Central memory CD8-positive, alpha-beta T cell (primary cell): Measurements from ENCODE around the gene ZDHHC7.

Experiments
- ATAC-seq: fragments of 150-1000 bp; cut with Tn5 transposase; replicated peaks from 2 replicates; pipeline ENCODE4 v1.10.0; 2022; ENCODE audit warnings: mild to moderate bottlenecking, moderate FRiP score, moderate number of reproducible peaks; ENCODE audit not compliant: poor library complexity, severe bottlenecking; ENCODE audit errors: extremely low read depth
- DNase-seq, 2 donors: peaks; one replicate each; pipeline ENCODE4 v3.0.0; 2021; ENCODE audit warnings: low spot score in 2 of 2
- H3K27ac Mint-ChIP-seq: one replicate; pipeline ENCODE4 v1.8.0; 2022; ENCODE audit warnings: low read depth, mild to moderate bottlenecking, moderate library complexity, mixed read lengths
- H3K27me3 Mint-ChIP-seq: one replicate; pipeline ENCODE4 v1.8.0; 2022; ENCODE audit warnings: mixed read lengths
- H3K36me3 Mint-ChIP-seq: one replicate; pipeline ENCODE4 v1.8.0; 2022; ENCODE audit warnings: mild to moderate bottlenecking, moderate library complexity, mixed read lengths; ENCODE audit not compliant: insufficient read depth
- H3K4me1 Mint-ChIP-seq: one replicate; pipeline ENCODE4 v1.8.0; 2022; ENCODE audit warnings: mixed read lengths
- H3K4me3 Mint-ChIP-seq: one replicate; pipeline ENCODE4 v1.8.0; 2022; ENCODE audit warnings: mild to moderate bottlenecking, moderate library complexity, mixed read lengths
- H3K9me3 Mint-ChIP-seq: one replicate; pipeline ENCODE4 v1.8.0; 2022; ENCODE audit warnings: mixed read lengths

ZDHHC7 gene

DNA sequence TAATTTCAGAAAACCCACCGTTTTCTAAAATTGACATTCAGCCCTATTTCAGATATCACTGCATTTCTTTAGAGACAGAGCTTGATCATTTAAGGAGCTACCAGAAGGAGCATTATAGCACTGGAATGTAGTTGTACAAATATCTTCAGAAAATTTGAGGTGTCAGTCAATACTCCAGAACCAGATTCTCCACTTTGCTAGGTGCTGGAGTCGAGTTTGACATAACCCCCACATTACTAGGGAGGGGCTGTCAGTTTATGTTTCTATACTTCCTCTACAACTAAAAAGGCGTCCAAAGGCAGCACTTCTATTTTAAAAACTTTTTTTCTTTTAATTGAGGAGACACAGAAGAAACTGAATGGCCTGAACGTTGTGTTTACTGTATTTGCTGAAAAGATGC, 15.4 kb upstream of the ZDHHC7 start:
- Mint-ChIP-seq H3K27me3 (no peaks in the 10 kb centered on the region), H3K9me3 (no peaks in the 10 kb centered on the region), H3K4me3 (peak overlapping the region; percentile 85), H3K27ac (peak overlapping the region; percentile 94), H3K4me1 (peaks cover 22% of the 10 kb centered on the region), H3K36me3 (peaks cover 11% of the 10 kb centered on the region)
- ATAC-seq (no peak), DNase-seq (no peak)

DNA sequence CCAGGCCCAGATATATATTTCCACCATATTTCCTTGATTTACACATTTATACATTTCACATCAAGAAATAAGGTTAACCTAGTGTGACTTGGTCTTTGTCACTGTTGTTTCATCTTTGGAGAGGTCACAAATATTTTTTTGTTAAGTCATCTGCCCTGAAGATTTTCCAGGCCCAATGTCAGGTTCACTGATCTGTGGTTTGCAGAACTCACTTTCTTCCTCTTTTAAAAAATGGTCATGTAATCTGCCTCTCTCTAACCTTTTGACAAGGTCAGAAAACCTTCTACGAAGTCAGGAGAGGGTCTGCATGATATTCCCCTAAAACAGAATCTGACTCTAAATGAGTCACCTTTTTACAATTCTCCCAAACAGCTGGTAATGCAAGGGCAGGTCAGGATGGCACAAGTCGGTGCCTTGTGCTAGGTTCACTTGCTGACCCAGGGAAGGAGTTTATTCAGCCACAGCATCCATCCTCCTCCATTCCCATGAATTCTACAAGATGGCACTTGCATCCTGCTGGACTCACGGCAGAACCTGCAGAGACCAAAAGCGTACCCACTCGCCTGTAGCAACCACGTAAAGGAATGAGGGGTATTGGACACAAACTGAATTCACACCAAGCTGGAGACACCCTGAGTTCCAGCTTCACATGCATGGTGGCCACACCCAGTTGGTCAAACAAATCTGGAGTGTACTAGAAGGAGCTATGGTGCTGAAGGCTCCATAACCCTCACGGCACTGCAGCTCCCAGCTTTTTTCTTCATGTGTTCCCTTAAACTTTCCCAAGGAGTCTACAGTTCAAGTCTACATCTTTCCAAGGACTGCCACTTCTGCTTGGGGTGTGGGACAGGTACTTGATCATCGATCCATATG, 14.7 kb upstream of the ZDHHC7 start:
- H3K27ac Mint-ChIP-seq = no peak overlapping the region
- no peaks in the 10 kb centered on the region for H3K27me3 Mint-ChIP-seq
- no peaks in the 10 kb centered on the region for H3K9me3 Mint-ChIP-seq
- DNase-seq (no peak), ATAC-seq (no peak)
- H3K4me3 Mint-ChIP-seq = no peak overlapping the region
- peaks cover 11% of the 10 kb centered on the region for H3K36me3 Mint-ChIP-seq
- peaks cover 22% of the 10 kb centered on the region for H3K4me1 Mint-ChIP-seq

- Mint-ChIP-seq H3K4me1 (no peaks in the 10 kb centered on the region), H3K27ac (no peak overlapping the region), H3K36me3 (no peaks in the 10 kb centered on the region), H3K27me3 (peaks cover 12% of the 10 kb centered on the region), H3K9me3 (no peaks in the 10 kb centered on the region), H3K4me3 (no peak overlapping the region)
- no peak for DNase-seq
- no peak for ATAC-seq
These were observed 8.4 kb upstream of the ZDHHC7 start for GRCh38 chr16:85019659-85020245.

DNA sequence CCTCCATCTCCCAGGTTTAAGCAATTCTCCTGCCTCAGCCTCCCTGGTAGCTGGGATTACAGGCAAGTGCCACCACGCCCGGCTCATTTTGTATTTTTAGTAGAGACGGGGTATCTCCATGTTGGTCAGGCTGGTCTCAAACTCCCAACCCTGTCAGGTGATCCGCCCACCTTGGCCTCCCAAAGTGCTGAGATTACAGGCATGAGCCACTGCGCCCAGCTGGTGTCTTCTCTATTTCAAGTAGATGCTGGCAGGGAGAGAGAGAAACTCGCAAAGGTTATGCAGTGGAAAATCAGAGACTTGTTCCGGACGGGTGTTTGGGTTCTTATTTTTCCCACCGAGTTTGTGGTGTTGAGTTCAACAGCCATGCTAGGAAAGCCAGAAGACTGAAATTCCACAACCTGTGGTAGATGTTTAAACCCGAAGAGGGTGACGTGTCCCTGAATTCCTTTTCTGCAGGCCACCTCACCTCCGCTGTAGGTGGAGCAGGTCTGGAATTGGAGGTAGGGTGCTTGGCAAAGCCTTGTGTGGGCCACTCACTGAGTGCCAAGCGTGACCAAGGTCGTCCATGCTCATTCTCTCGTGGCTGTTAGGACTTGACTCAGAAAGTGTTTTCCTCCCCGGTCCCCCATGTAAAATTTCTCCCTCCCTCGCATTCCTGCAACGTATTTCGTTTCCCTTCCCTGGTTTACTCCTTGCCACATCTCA, 7.3 kb upstream of the ZDHHC7 start:
- H3K36me3 Mint-ChIP-seq = no peaks in the 10 kb centered on the region
- H3K4me3 Mint-ChIP-seq = no peak overlapping the region
- H3K27me3 Mint-ChIP-seq = peaks cover 12% of the 10 kb centered on the region
- no peak for ATAC-seq
- no peaks in the 10 kb centered on the region for H3K4me1 Mint-ChIP-seq
- no peak for DNase-seq
- no peaks in the 10 kb centered on the region for H3K9me3 Mint-ChIP-seq
- no peak overlapping the region for H3K27ac Mint-ChIP-seq

DNA sequence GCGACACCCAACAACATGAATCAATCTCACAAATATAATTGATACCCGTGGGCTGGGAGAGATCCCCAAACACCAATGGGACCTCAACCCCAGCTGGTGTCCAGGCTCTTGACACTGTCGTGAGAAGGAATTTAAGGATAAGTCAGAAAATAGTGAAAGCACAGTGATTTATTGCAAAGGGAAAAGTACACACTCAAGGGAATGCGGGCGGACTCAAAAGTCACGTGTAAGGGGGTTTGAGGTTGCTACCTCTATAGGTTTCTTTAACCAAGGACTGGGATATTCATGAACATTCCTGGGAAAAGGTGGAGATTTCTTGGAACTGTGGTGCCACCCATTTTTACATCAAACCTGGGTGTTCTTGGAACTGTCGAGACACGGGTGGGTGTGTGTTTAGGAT, 6.3 kb upstream of the ZDHHC7 start:
- H3K9me3 Mint-ChIP-seq = no peaks in the 10 kb centered on the region
- DNase-seq (no peak), ATAC-seq (no peak)
- H3K27ac Mint-ChIP-seq = no peak overlapping the region
- peaks cover 12% of the 10 kb centered on the region for H3K27me3 Mint-ChIP-seq
- no peaks in the 10 kb centered on the region for H3K4me1 Mint-ChIP-seq
- no peak overlapping the region for H3K4me3 Mint-ChIP-seq
- H3K36me3 Mint-ChIP-seq = no peaks in the 10 kb centered on the region

DNA sequence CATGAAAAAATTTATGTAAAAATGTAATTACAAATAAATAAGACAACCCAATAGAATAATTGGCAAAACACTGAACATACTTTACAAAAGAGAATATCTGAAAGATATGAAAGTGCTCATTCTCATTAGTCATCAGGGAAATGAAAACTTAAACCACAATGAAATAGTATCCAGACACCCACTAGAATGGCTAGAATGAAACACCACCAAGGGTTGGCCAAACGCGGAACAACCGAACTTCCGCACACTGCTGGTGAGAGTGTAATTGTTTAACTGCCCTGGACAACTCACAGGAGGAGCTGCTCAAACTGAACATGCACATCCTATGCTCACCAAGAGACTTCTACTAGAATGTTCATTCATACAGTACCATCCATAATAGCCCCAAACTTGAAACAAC, 5.8 kb upstream of the ZDHHC7 start:
- Mint-ChIP-seq H3K27me3 (peaks cover 12% of the 10 kb centered on the region), H3K27ac (no peak overlapping the region), H3K36me3 (peaks cover 1% of the 10 kb centered on the region), H3K9me3 (no peaks in the 10 kb centered on the region), H3K4me3 (no peak overlapping the region), H3K4me1 (no peaks in the 10 kb centered on the region)
- DNase-seq = no peak
- ATAC-seq = no peak

- ATAC-seq (no peak), DNase-seq (no peak)
- Mint-ChIP-seq H3K27ac (no peak overlapping the region), H3K4me1 (peaks cover 13% of the 10 kb centered on the region), H3K36me3 (peaks cover 8% of the 10 kb centered on the region), H3K27me3 (peaks cover 12% of the 10 kb centered on the region), H3K9me3 (no peaks in the 10 kb centered on the region), H3K4me3 (no peak overlapping the region)
These were observed 4.3 kb upstream of the ZDHHC7 start for GRCh38 chr16:85015481-85016187.

- ATAC-seq = no peak
- no peak overlapping the region for H3K4me3 Mint-ChIP-seq
- H3K9me3 Mint-ChIP-seq = no peaks in the 10 kb centered on the region
- H3K27ac Mint-ChIP-seq = no peak overlapping the region
- no peak for DNase-seq
- H3K27me3 Mint-ChIP-seq = peaks cover 12% of the 10 kb centered on the region
- H3K36me3 Mint-ChIP-seq = peaks cover 15% of the 10 kb centered on the region
- H3K4me1 Mint-ChIP-seq = peaks cover 23% of the 10 kb centered on the region
These were observed 3.0 kb upstream of the ZDHHC7 start for GRCh38 chr16:85014311-85014710.

GRCh38 chr16:85011846-85012284, 530 bp upstream of the ZDHHC7 start:
- Mint-ChIP-seq H3K9me3 (no peaks in the 10 kb centered on the region), H3K4me1 (peaks cover 41% of the 10 kb centered on the region)
- ATAC-seq = no peak

GRCh38 chr16:85010446-85010930, 847 bp downstream of the ZDHHC7 start:
- DNase-seq (no peak), ATAC-seq (peak; percentile 1)
- Mint-ChIP-seq H3K4me3 (peak overlapping the region; percentile 100), H3K4me1 (peaks cover 52% of the 10 kb centered on the region), H3K36me3 (peaks cover 15% of the 10 kb centered on the region), H3K27me3 (no peaks in the 10 kb centered on the region), H3K9me3 (no peaks in the 10 kb centered on the region), H3K27ac (peak overlapping the region; percentile 100)

More at GRCh38 chr16:85011846-85012284, 530 bp upstream of the ZDHHC7 start:
- no peak for DNase-seq
- H3K36me3 Mint-ChIP-seq = peaks cover 15% of the 10 kb centered on the region
- no peaks in the 10 kb centered on the region for H3K27me3 Mint-ChIP-seq
- peak overlapping the region; percentile 100 for H3K27ac Mint-ChIP-seq
- H3K4me3 Mint-ChIP-seq = peak overlapping the region; percentile 100

- no peak for ATAC-seq
- peak overlapping the region; percentile 29 for H3K4me3 Mint-ChIP-seq
- H3K27ac Mint-ChIP-seq = no peak overlapping the region
These were observed 3.1 kb downstream of the ZDHHC7 start for GRCh38 chr16:85008271-85008670.

More at GRCh38 chr16:85008271-85008670, 3.1 kb downstream of the ZDHHC7 start:
- Mint-ChIP-seq H3K4me1 (peaks cover 68% of the 10 kb centered on the region), H3K36me3 (peaks cover 18% of the 10 kb centered on the region), H3K27me3 (no peaks in the 10 kb centered on the region), H3K9me3 (no peaks in the 10 kb centered on the region)
- DNase-seq = no peak
